SU-DHL-6 (cell line): ENCODE results near the gene GJC2.

Experiments
- H2AFZ ChIP-seq: fragments of 200-600 bp; sonication (generic); 2 replicates; pipeline ENCODE4 v1.6.1; 2014; ENCODE audit warnings: low read depth, mild to moderate bottlenecking, moderate library complexity, mixed read lengths, antibody characterized with exemption, low read length; ENCODE audit not compliant: severe bottlenecking
- H3F3A ChIP-seq: fragments of 200-600 bp; shearing (Covaris generic); 2 replicates; pipeline ENCODE4 v1.6.0; 2016; ENCODE audit warnings: antibody characterized with exemption, mild to moderate bottlenecking; ENCODE audit not compliant: insufficient read depth
- H3K27ac ChIP-seq: fragments of 200-600 bp; sonication (generic); 2 replicates; pipeline ENCODE4 v1.5.1; 2016; ENCODE audit warnings: low read depth, mild to moderate bottlenecking, low read length, moderate library complexity, mixed read lengths
- H3K27me3 ChIP-seq: fragments of 200-600 bp; sonication (generic), shearing (Covaris generic); 2 replicates; pipeline ENCODE4 v1.6.0; 2014; ENCODE audit warnings: mild to moderate bottlenecking, low read length
- H3K36me3 ChIP-seq: fragments of 200-600 bp; sonication (generic); 2 replicates; pipeline ENCODE4 v1.6.1; 2014; ENCODE audit warnings: mild to moderate bottlenecking, low read length, mixed read lengths
- H3K4me2 ChIP-seq: fragments of 300-600, 200-600 bp; shearing (Covaris generic), sonication (generic); 2 replicates; pipeline ENCODE4 v1.6.0; 2014; ENCODE audit warnings: low read length, low read depth, mild to moderate bottlenecking; ENCODE audit not compliant: poor library complexity, severe bottlenecking
- H3K4me3 ChIP-seq: fragments of 200-600 bp; sonication (generic); 2 replicates; pipeline ENCODE4 v1.5.1; 2014; ENCODE audit warnings: antibody characterized with exemption, low read length, mild to moderate bottlenecking, mixed read lengths; ENCODE audit not compliant: insufficient read depth, poor library complexity, severe bottlenecking
- H3K79me2 ChIP-seq: fragments of 200-600 bp; sonication (generic); 2 replicates; pipeline ENCODE4 v1.6.1; 2014; ENCODE audit warnings: mild to moderate bottlenecking, low read length, moderate library complexity; ENCODE audit not compliant: insufficient read depth
- H3K9ac ChIP-seq: fragments of 200-600 bp; sonication (generic); 2 replicates; pipeline ENCODE4 v1.7.0; 2014; ENCODE audit warnings: mild to moderate bottlenecking, low read length
- H3K9me2 ChIP-seq: fragments of 200-600 bp; sonication (generic); replicated peaks from 2 replicates; pipeline ENCODE4 v1.6.1; 2014; ENCODE audit warnings: low read length; ENCODE audit not compliant: insufficient read depth
- H3K9me3 ChIP-seq: fragments of 200-600 bp; sonication (generic); 2 replicates; pipeline ENCODE4 v1.6.1; 2014; ENCODE audit warnings: low read length, mixed read lengths; ENCODE audit not compliant: insufficient read depth
- H4K20me1 ChIP-seq: fragments of 200-600 bp; sonication (generic); 2 replicates; pipeline ENCODE4 v1.6.1; 2014; ENCODE audit warnings: low read depth, mild to moderate bottlenecking, antibody characterized with exemption, low read length, moderate library complexity, mixed read lengths
- EZH2phosphoT487 ChIP-seq: fragments of 200-600 bp; sonication (generic), shearing (Covaris generic); conservative IDR thresholded peaks from 2 replicates; pipeline ENCODE4 v1.6.1; 2018; ENCODE audit warnings: mild to moderate bottlenecking, antibody characterized with exemption, low read length, moderate library complexity, mixed read lengths
- TF ChIP-seq, protein P1 (sequence below): fragments of 200-600 bp; sonication (generic); IDR thresholded peaks from one replicate; pipeline ENCODE4 v1.5.1; 2017; ENCODE audit warnings: antibody characterized with exemption, mild to moderate bottlenecking, low read length, moderate library complexity; ENCODE audit not compliant: insufficient read depth, poor library complexity, severe bottlenecking

The GJC2 gene

DNA sequence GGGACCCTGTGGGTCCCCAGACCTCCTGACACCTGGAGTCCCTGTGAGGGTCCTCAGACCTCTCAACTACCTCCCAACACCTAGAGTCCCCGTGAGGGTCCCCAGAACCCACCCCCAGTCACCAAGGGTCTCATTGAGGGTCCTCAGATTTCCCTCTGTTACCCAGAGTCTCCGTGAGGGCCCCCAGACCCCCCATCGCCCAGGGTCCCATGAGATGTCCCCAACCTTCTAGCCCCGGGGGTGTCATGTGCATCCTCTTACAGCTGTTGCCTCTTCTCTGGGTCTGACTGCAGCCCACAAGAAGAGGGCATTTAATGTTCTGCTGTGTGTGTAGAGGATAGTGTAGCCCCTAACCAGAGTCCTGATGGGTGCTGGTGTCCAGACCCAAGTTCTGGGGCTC lies 2.0 kb upstream of the GJC2 start:
- Histone ChIP-seq H3K9ac (no peak overlapping the region), H2AFZ (no peak overlapping the region), H3K36me3 (no peaks in the 10 kb centered on the region), H3F3A (no peaks in the 10 kb centered on the region), H3K79me2 (peaks cover 33% of the 10 kb centered on the region), H3K4me2 (no peak overlapping the region), H3K27ac (no peak overlapping the region), H3K9me2 (no peaks in the 10 kb centered on the region), H3K9me3 (no peaks in the 10 kb centered on the region), H4K20me1 (no peaks in the 10 kb centered on the region; the same call in 1 of the 2 replicates), H3K27me3 (no peaks in the 10 kb centered on the region), H3K4me3 (no peak overlapping the region)
- TF ChIP-seq, protein P1, sequence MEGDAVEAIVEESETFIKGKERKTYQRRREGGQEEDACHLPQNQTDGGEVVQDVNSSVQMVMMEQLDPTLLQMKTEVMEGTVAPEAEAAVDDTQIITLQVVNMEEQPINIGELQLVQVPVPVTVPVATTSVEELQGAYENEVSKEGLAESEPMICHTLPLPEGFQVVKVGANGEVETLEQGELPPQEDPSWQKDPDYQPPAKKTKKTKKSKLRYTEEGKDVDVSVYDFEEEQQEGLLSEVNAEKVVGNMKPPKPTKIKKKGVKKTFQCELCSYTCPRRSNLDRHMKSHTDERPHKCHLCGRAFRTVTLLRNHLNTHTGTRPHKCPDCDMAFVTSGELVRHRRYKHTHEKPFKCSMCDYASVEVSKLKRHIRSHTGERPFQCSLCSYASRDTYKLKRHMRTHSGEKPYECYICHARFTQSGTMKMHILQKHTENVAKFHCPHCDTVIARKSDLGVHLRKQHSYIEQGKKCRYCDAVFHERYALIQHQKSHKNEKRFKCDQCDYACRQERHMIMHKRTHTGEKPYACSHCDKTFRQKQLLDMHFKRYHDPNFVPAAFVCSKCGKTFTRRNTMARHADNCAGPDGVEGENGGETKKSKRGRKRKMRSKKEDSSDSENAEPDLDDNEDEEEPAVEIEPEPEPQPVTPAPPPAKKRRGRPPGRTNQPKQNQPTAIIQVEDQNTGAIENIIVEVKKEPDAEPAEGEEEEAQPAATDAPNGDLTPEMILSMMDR = no peak
- TF ChIP-seq EZH2phosphoT487 = no peak

DNA sequence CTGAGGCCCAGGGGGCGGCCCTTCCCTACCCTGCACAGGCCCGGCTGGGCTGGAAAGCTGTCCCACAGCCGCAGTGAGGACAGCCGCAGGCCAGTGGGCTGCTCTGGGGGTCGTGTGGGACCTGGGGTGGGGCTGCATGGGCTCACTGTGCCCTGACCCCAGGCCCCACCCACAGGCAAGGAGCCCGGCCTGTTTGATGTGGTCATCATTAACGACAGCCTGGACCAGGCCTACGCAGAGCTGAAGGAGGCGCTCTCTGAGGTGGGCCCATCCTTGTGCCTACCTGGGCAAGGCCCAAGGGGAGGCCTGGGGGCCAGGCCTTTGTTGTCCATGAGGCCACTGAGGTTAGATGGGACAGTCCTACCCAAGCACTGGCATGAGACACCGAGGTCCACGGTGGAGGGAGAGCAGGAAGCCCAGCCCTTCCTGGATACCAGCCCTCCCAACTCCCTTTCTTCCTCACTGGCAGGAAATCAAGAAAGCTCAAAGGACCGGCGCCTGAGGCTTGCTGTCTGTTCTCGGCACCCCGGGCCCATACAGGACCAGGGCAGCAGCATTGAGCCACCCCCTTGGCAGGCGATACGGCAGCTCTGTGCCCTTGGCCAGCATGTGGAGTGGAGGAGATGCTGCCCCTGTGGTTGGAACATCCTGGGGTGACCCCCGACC lies 1.4 kb upstream of the GJC2 start:
- H3K4me2 ChIP-seq = no peak overlapping the region
- H3K9me3 ChIP-seq = no peaks in the 10 kb centered on the region
- no peaks in the 10 kb centered on the region for H3K9me2 ChIP-seq
- H3K79me2 ChIP-seq = peaks cover 27% of the 10 kb centered on the region
- no peak overlapping the region for H3K27ac ChIP-seq
- no peak overlapping the region for H3K9ac ChIP-seq
- H4K20me1 ChIP-seq = no peaks in the 10 kb centered on the region; the same call in 1 of the 2 replicates
- H3F3A ChIP-seq = no peaks in the 10 kb centered on the region
- H2AFZ ChIP-seq = no peak overlapping the region
- no peak overlapping the region for H3K4me3 ChIP-seq
- no peak for TF ChIP-seq EZH2phosphoT487
- TF ChIP-seq, protein P1 = no peak
- H3K36me3 ChIP-seq = no peaks in the 10 kb centered on the region
- H3K27me3 ChIP-seq = no peaks in the 10 kb centered on the region

DNA sequence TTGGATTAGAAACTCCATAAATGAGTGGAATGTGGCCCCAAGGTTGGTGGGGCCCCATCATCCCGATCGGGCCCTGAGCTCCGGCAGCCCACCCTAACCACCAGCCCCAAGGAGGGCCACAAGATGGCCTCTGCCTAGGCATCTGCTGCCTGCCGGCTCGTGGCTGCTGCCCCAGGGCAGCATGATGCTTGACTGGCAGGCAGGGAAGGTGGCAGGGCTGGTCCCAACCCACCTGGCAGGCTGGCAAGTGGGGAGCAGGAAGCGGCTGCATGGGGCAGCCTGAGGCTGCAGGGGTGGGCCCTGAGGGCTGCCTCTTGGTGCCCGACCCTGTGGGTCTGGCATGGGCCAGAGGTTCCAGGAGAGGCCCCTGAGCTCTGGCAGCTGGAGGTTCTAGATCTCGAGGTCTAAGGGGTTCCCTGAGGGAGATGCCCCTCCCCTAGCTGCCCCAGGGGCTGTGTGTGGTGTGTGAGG lies 760 bp upstream of the GJC2 start:
- no peak overlapping the region for H3K9ac ChIP-seq

More for the DNA sequence above, 760 bp upstream of the GJC2 start:
- Histone ChIP-seq H3K4me3 (no peak overlapping the region), H3K27ac (no peak overlapping the region), H3K36me3 (no peaks in the 10 kb centered on the region), H3K9me2 (no peaks in the 10 kb centered on the region), H3K79me2 (peaks cover 21% of the 10 kb centered on the region), H3K9me3 (no peaks in the 10 kb centered on the region), H3K4me2 (no peak overlapping the region), H4K20me1 (no peaks in the 10 kb centered on the region; the same call in 1 of the 2 replicates), H3K27me3 (no peaks in the 10 kb centered on the region), H3F3A (no peaks in the 10 kb centered on the region), H2AFZ (no peak overlapping the region)
- TF ChIP-seq, protein P1 = no peak
- TF ChIP-seq EZH2phosphoT487 = no peak
